H9 (cell line): ENCODE measurements around the gene ERCC6L. TPM values are rescaled to one million over a fixed set of nuclear protein-coding genes. Genes with fewer than 3 reads are reported as not detected.

ENCODE experiments used
- DNase-seq: peaks from one replicate; pipeline ENCODE4 v3.0.0-alpha.2; 2017
- H2AFZ ChIP-seq: one replicate; pipeline ENCODE4 v1.6.1; 2013; ENCODE audit warnings: mild to moderate bottlenecking, low read length, control low read depth, moderate library complexity
- H2AK5ac ChIP-seq: 2 replicates; pipeline ENCODE4 v1.6.1; 2013; ENCODE audit warnings: low read length, control low read depth, mixed read lengths; ENCODE audit not compliant: insufficient read length
- H2BK120ac ChIP-seq: one replicate; pipeline ENCODE4 v1.6.1; 2013; ENCODE audit warnings: low read depth, mild to moderate bottlenecking, low read length, control low read depth, inconsistent platforms; ENCODE audit not compliant: poor library complexity, severe bottlenecking
- H2BK12ac ChIP-seq: 2 replicates; pipeline ENCODE4 v1.6.1; 2013; ENCODE audit warnings: low read length, control low read depth, mixed read lengths, low read depth; ENCODE audit not compliant: insufficient read length
- H2BK15ac ChIP-seq: 2 replicates; pipeline ENCODE4 v1.6.1; 2013; ENCODE audit warnings: low read depth, low read length, control low read depth
- H2BK20ac ChIP-seq: one replicate; pipeline ENCODE4 v1.6.1; 2013; ENCODE audit warnings: low read depth, mild to moderate bottlenecking, low read length, control low read depth, inconsistent platforms; ENCODE audit not compliant: poor library complexity, severe bottlenecking
- H2BK5ac ChIP-seq: 2 replicates; pipeline ENCODE4 v1.6.1; 2013; ENCODE audit warnings: low read length, control low read depth, mixed read lengths; ENCODE audit not compliant: insufficient read length
- H3K14ac ChIP-seq: 2 replicates; pipeline ENCODE4 v1.6.1; 2013; ENCODE audit warnings: low read length, control low read depth; ENCODE audit not compliant: insufficient read depth
- H3K18ac ChIP-seq: 2 replicates; pipeline ENCODE4 v1.6.1; 2013; ENCODE audit warnings: low read depth, mild to moderate bottlenecking, mixed read lengths, low read length, control low read depth; ENCODE audit not compliant: insufficient read length
- H3K23ac ChIP-seq: 2 replicates; pipeline ENCODE4 v1.6.1; 2013; ENCODE audit warnings: low read length, control low read depth, mixed read lengths, low read depth; ENCODE audit not compliant: insufficient read length
- H3K23me2 ChIP-seq: 2 replicates; pipeline ENCODE4 v1.6.1; 2013; ENCODE audit warnings: low read depth, mild to moderate bottlenecking, mixed read lengths, low read length, control low read depth; ENCODE audit not compliant: insufficient read length, poor library complexity, severe bottlenecking
- H3K27ac ChIP-seq: 2 replicates; pipeline ENCODE4 v1.5.1; 2013; ENCODE audit warnings: low read length, control low read depth, mixed read lengths, low read depth; ENCODE audit not compliant: insufficient read length
- H3K27me3 ChIP-seq: 2 replicates; pipeline ENCODE4 v1.6.1; 2013; ENCODE audit warnings: low read length, control low read depth, inconsistent platforms; ENCODE audit not compliant: insufficient read depth
- H3K4ac ChIP-seq: 2 replicates; pipeline ENCODE4 v1.6.1; 2013; ENCODE audit warnings: low read depth, mild to moderate bottlenecking, control low read depth, inconsistent platforms, low read length, moderate library complexity
- H3K4me1 ChIP-seq: 2 replicates; pipeline ENCODE4 v1.6.1; 2013; ENCODE audit warnings: low read length, control low read depth, inconsistent platforms; ENCODE audit not compliant: insufficient read depth
- H3K4me2 ChIP-seq: 2 replicates; pipeline ENCODE4 v1.6.1; 2013; ENCODE audit warnings: low read length, control low read depth, mixed read lengths; ENCODE audit not compliant: insufficient read length, insufficient read depth
- H3K56ac ChIP-seq: 2 replicates; pipeline ENCODE4 v1.6.1; 2013; ENCODE audit warnings: low read depth, mild to moderate bottlenecking, mixed read lengths, low read length, control low read depth; ENCODE audit not compliant: insufficient read length
- H3K79me1 ChIP-seq: 2 replicates; pipeline ENCODE4 v1.6.1; 2013; ENCODE audit warnings: low read depth, mild to moderate bottlenecking, moderate library complexity, low read length, control low read depth, inconsistent platforms; ENCODE audit not compliant: insufficient read depth, poor library complexity, severe bottlenecking
- H3K79me2 ChIP-seq: 2 replicates; pipeline ENCODE4 v1.6.1; 2013; ENCODE audit warnings: low read length, control low read depth, inconsistent platforms; ENCODE audit not compliant: insufficient read depth
- H3K9ac ChIP-seq: 2 replicates; pipeline ENCODE4 v1.6.1; 2013; ENCODE audit warnings: low read length, control low read depth, mixed read lengths; ENCODE audit not compliant: insufficient read length; ENCODE audit errors: extremely low read depth
- H3K9me3 ChIP-seq: one replicate; pipeline ENCODE4 v1.6.1; 2013; ENCODE audit warnings: low read depth, low read length, inconsistent platforms; ENCODE audit not compliant: control insufficient read depth
- H3T11ph ChIP-seq: one replicate; pipeline ENCODE4 v1.6.1; 2013; ENCODE audit warnings: mild to moderate bottlenecking, low read length, control low read depth, inconsistent platforms
- H4K20me1 ChIP-seq: one replicate; pipeline ENCODE4 v1.6.1; 2013; ENCODE audit not compliant: control insufficient read depth, insufficient read length, insufficient read depth
- H4K5ac ChIP-seq: 2 replicates; pipeline ENCODE4 v1.6.1; 2013; ENCODE audit warnings: low read depth, mild to moderate bottlenecking, mixed read lengths, low read length, control low read depth; ENCODE audit not compliant: insufficient read length
- H4K8ac ChIP-seq: replicated peaks from 2 replicates; pipeline ENCODE4 v1.6.1; 2013; ENCODE audit warnings: low read length, control low read depth, mixed read lengths, low read depth; ENCODE audit not compliant: insufficient read length
- H4K91ac ChIP-seq: 2 replicates; pipeline ENCODE4 v1.6.1; 2013; ENCODE audit warnings: low read depth, mild to moderate bottlenecking, moderate library complexity, mixed read lengths, low read length, control low read depth; ENCODE audit not compliant: insufficient read length
- H3K27ac Mint-ChIP-seq, 3 experiments: 2 replicates in 2 of 3; 3 replicates in 1 of 3; pipeline ENCODE4 v1.8.0; 2020 to 2021; ENCODE audit warnings: mixed read lengths in 3 of 3, mild to moderate bottlenecking in 1 of 3, moderate library complexity in 1 of 3
- H3K27me3 Mint-ChIP-seq: 2 replicates; pipeline ENCODE4 v1.8.0; 2021; ENCODE audit warnings: low read depth, mild to moderate bottlenecking, moderate library complexity, mixed read lengths
- H3K36me3 Mint-ChIP-seq, 3 experiments: 2 replicates in 2 of 3; 3 replicates in 1 of 3; pipeline ENCODE4 v1.8.0; 2020 to 2021; ENCODE audit warnings: low read depth in 3 of 3, mixed read lengths in 3 of 3; ENCODE audit not compliant: insufficient read depth in 1 of 3
- H3K4me1 Mint-ChIP-seq, 2 experiments: 2 replicates each; pipeline ENCODE4 v1.8.0; 2020; ENCODE audit warnings: mixed read lengths in 2 of 2
- H3K4me3 Mint-ChIP-seq, 2 experiments: 2 replicates in 1 of 2; 3 replicates in 1 of 2; pipeline ENCODE4 v1.8.0; 2020 to 2021; ENCODE audit warnings: mild to moderate bottlenecking in 2 of 2, mixed read lengths in 2 of 2, moderate library complexity in 1 of 2
- H3K9me3 Mint-ChIP-seq, 2 experiments: 2 replicates in 1 of 2; 3 replicates in 1 of 2; pipeline ENCODE4 v1.8.0; 2020; ENCODE audit warnings: mild to moderate bottlenecking in 2 of 2, mixed read lengths in 2 of 2, moderate library complexity in 1 of 2
- CTCF ChIP-seq: fragments of 200-600 bp; sonication (generic); conservative IDR thresholded peaks from 3 replicates; pipeline ENCODE4 v1.8.0; 2021; ENCODE audit warnings: antibody characterized with exemption, mild to moderate bottlenecking
- WGBS: extraction: QIAGEN DNeasy Blood & Tissue Kit; methylation state at CpG from one replicate; pipeline ENCODE4 v1.1.7; 2013; ENCODE audit warnings: missing lambda C conversion rate, low lambda C conversion rate, mixed read lengths; ENCODE audit not compliant: insufficient read length; ENCODE audit errors: extremely low coverage; 5-methylcytosine and 5-hydroxymethylcytosine counted together
- total RNA-seq: library from RNA; stranded (reverse); gene quantifications from 2 replicates; pipeline ENCODE4 v1.2.1, GENCODE V29; 2021

ERCC6L gene
- total RNA-seq, 1 experiment from 2014 or later = 18.1 TPM

GRCh38 chrX:72262077-72262476 is 23.2 kb upstream of the ERCC6L start:
- H3K56ac ChIP-seq = no peak overlapping the region
- no peak overlapping the region for H3T11ph ChIP-seq
- H3K79me2 ChIP-seq = no peaks in the 10 kb centered on the region
- H3K9me3 ChIP-seq = peaks cover 8% of the 10 kb centered on the region
- H2BK20ac ChIP-seq = peak overlapping the region; percentile 33
- H2BK12ac ChIP-seq = no peak overlapping the region
- H3K4me1 ChIP-seq = no peaks in the 10 kb centered on the region
- no peak for DNase-seq
- no peaks in the 10 kb centered on the region for H4K20me1 ChIP-seq
- no peak overlapping the region for H3K4ac ChIP-seq
- H3K27me3 ChIP-seq = no peaks in the 10 kb centered on the region
- H4K5ac ChIP-seq = no peak overlapping the region
- no peak overlapping the region for H3K27ac ChIP-seq
- no peaks in the 10 kb centered on the region for H3K79me1 ChIP-seq
- H3K4me3 Mint-ChIP-seq = no peak overlapping the region
- no peak overlapping the region for H3K9ac ChIP-seq
- H4K91ac ChIP-seq = no peak overlapping the region
- no peak for TF ChIP-seq CTCF
- H3K27ac Mint-ChIP-seq = no peak overlapping the region
- no peak overlapping the region for H3K18ac ChIP-seq
- no peaks in the 10 kb centered on the region for H3K23me2 ChIP-seq
- H2AK5ac ChIP-seq = no peak overlapping the region
- peaks cover 42 to 48% of the 10 kb centered on the region in 2 experiments for H3K9me3 Mint-ChIP-seq
- no peak overlapping the region for H3K4me2 ChIP-seq
- no peak overlapping the region for H2BK5ac ChIP-seq
- H2BK120ac ChIP-seq = no peak overlapping the region
- H3K36me3 Mint-ChIP-seq = peaks cover 0 to 7% (median 4%) of the 10 kb centered on the region in 3 experiments; a peak in 3 of 7 replicates
- H4K8ac ChIP-seq = no peak overlapping the region
- peaks cover 0 to 2% of the 10 kb centered on the region in 2 experiments; a peak in 1 of 4 replicates for H3K4me1 Mint-ChIP-seq
- no peak overlapping the region for H3K14ac ChIP-seq
- no peaks in the 10 kb centered on the region for H3K27me3 Mint-ChIP-seq
- no CpG with 5 or more reads among the region's 7 CpGs for whole genome bisulfite sequencing
- H2AFZ ChIP-seq = no peak overlapping the region
- no peak overlapping the region for H3K23ac ChIP-seq
- H2BK15ac ChIP-seq = no peak overlapping the region
